DND-41 (cell line): ENCODE data around the gene FAXDC2.

Experiments
- EZH2 ChIP-seq: IDR thresholded peaks from 3 replicates; pipeline ENCODE4 v1.6.1; 2012; ENCODE audit warnings: borderline replicate concordance, low read depth, mild to moderate bottlenecking, moderate library complexity, low read length, inconsistent platforms; ENCODE audit not compliant: severe bottlenecking
- TF ChIP-seq, protein P1 (sequence below): IDR thresholded peaks from 2 replicates; pipeline ENCODE4 v1.5.1; 2012; ENCODE audit warnings: borderline replicate concordance, low read length, moderate library complexity, mild to moderate bottlenecking; ENCODE audit not compliant: poor library complexity, severe bottlenecking; ENCODE audit errors: extremely low read depth

DNA sequence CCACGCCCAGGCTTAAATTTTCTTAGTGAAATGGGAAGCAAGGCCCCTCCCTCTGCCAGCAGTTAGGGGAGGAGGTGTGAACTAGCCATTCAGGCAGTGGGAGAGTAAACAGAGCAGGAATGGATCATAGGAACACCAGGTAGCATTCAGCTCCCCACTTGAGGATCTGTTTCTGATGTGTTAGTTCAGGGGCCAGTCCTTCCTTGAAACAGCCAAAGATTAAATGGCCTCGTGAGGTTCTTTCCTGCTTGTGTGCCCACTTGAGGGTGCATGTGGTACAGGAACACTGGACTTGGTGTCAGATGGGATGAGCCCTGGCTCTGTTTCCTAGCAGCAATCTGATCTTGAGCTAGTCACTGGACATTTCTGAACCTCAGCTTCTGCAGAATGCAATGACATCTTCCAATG lies 21.2 kb downstream of the FAXDC2 start:
- TF ChIP-seq, protein P1, sequence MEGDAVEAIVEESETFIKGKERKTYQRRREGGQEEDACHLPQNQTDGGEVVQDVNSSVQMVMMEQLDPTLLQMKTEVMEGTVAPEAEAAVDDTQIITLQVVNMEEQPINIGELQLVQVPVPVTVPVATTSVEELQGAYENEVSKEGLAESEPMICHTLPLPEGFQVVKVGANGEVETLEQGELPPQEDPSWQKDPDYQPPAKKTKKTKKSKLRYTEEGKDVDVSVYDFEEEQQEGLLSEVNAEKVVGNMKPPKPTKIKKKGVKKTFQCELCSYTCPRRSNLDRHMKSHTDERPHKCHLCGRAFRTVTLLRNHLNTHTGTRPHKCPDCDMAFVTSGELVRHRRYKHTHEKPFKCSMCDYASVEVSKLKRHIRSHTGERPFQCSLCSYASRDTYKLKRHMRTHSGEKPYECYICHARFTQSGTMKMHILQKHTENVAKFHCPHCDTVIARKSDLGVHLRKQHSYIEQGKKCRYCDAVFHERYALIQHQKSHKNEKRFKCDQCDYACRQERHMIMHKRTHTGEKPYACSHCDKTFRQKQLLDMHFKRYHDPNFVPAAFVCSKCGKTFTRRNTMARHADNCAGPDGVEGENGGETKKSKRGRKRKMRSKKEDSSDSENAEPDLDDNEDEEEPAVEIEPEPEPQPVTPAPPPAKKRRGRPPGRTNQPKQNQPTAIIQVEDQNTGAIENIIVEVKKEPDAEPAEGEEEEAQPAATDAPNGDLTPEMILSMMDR = no peak
- TF ChIP-seq EZH2 = no peak
